HG02885 (cell line): ENCODE data around the gene P4HTM.

Experiments used
- ATAC-seq: cut with Tn5 transposase; IDR thresholded peaks from one replicate; pipeline ENCODE4 v1.9.1; 2021; ENCODE audit warnings: mild to moderate bottlenecking; ENCODE audit not compliant: unreplicated experiment, poor library complexity

P4HTM gene

GRCh38 chr3:49022688-49023171, 32.7 kb downstream of the P4HTM start:
- ATAC-seq = no peak

- no peak for ATAC-seq
Observed at GRCh38 chr3:49023775-49024174, 33.7 kb downstream of the P4HTM start.

GRCh38 chr3:49024449-49024848, 34.4 kb downstream of the P4HTM start:
- no peak for ATAC-seq

GRCh38 chr3:49025005-49025792, 35.2 kb downstream of the P4HTM start:
- ATAC-seq = no peak

- no peak for ATAC-seq
Observed at GRCh38 chr3:49025793-49026520, 35.9 kb downstream of the P4HTM start.

- ATAC-seq = no peak
Observed at GRCh38 chr3:49026536-49026935, 36.5 kb downstream of the P4HTM start.

- ATAC-seq = no peak
Observed at GRCh38 chr3:49027634-49028033, 37.6 kb downstream of the P4HTM start.

GRCh38 chr3:49028298-49028672, 38.2 kb downstream of the P4HTM start:
- no peak for ATAC-seq

- ATAC-seq = peak; percentile 89
Observed at GRCh38 chr3:49028673-49029562, 38.9 kb downstream of the P4HTM start, which contains the start of gene IMPDH2. TSS of gene IMPDH2 (minus strand) at chr3:49029398. CDS start at chr3:49029350, 48 bp downstream.

- no peak for ATAC-seq
Observed at GRCh38 chr3:49029563-49029884, 39.5 kb downstream of the P4HTM start.

GRCh38 chr3:49030321-49030720, 40.3 kb downstream of the P4HTM start:
- no peak for ATAC-seq

- ATAC-seq = no peak
Observed at GRCh38 chr3:49032646-49033304, 42.7 kb downstream of the P4HTM start.

GRCh38 chr3:49034650-49035049, 44.6 kb downstream of the P4HTM start:
- no peak for ATAC-seq

- ATAC-seq = no peak
Observed at GRCh38 chr3:49035281-49035680, 45.2 kb downstream of the P4HTM start.

- no peak for ATAC-seq
Observed at GRCh38 chr3:49053543-49053942, 63.5 kb downstream of the P4HTM start.

GRCh38 chr3:49054344-49054862, 64.4 kb downstream of the P4HTM start:
- no peak for ATAC-seq
